ENCODE data around the gene PCDHA6.

GRCh38 chr5:140857177-140857986 lies 29.6 kb downstream of the PCDHA6 start:
- no peak for TF ChIP-seq USF1 (IDR thresholded peaks at IDR 0.05)
- no peak for TF ChIP-seq FOXM1 (IDR thresholded peaks at IDR 0.05; ENCODE audit: borderline replicate concordance, low read depth)
- TF ChIP-seq CREB1 (IDR thresholded peaks at IDR 0.05; ENCODE audit: low read depth), result no peak
- TF ChIP-seq EP300 (IDR thresholded peaks at IDR 0.05; ENCODE audit: borderline replicate concordance), result no peak
- TF ChIP-seq RAD21 (IDR thresholded peaks at IDR 0.05; ENCODE audit: low read depth), result no peak
- TF ChIP-seq, protein P1, sequence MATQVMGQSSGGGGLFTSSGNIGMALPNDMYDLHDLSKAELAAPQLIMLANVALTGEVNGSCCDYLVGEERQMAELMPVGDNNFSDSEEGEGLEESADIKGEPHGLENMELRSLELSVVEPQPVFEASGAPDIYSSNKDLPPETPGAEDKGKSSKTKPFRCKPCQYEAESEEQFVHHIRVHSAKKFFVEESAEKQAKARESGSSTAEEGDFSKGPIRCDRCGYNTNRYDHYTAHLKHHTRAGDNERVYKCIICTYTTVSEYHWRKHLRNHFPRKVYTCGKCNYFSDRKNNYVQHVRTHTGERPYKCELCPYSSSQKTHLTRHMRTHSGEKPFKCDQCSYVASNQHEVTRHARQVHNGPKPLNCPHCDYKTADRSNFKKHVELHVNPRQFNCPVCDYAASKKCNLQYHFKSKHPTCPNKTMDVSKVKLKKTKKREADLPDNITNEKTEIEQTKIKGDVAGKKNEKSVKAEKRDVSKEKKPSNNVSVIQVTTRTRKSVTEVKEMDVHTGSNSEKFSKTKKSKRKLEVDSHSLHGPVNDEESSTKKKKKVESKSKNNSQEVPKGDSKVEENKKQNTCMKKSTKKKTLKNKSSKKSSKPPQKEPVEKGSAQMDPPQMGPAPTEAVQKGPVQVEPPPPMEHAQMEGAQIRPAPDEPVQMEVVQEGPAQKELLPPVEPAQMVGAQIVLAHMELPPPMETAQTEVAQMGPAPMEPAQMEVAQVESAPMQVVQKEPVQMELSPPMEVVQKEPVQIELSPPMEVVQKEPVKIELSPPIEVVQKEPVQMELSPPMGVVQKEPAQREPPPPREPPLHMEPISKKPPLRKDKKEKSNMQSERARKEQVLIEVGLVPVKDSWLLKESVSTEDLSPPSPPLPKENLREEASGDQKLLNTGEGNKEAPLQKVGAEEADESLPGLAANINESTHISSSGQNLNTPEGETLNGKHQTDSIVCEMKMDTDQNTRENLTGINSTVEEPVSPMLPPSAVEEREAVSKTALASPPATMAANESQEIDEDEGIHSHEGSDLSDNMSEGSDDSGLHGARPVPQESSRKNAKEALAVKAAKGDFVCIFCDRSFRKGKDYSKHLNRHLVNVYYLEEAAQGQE (IDR thresholded peaks at IDR 0.05; ENCODE audit: low read depth), result no peak
- no peak for TF ChIP-seq YY1 (IDR thresholded peaks at IDR 0.05; ENCODE audit: low read depth)

Data from Ishikawa (cell line).